Liver (tissue), 3 donors: ENCODE results near the gene NTHL1.

Experiments used
- EGR1 ChIP-seq, 2 donors: IDR thresholded peaks; 2 replicates each; pipeline ENCODE4 v1.6.1; 2016 to 2018; ENCODE audit warnings: antibody characterized with exemption in 2 of 2, low read depth in 2 of 2
- MAX ChIP-seq: IDR thresholded peaks from 2 replicates; pipeline ENCODE4 v1.6.1; 2016; ENCODE audit warnings: antibody characterized with exemption
- TAF1 ChIP-seq: conservative IDR thresholded peaks from 2 replicates; pipeline ENCODE4 v1.6.1; 2016; ENCODE audit warnings: antibody characterized with exemption, mild to moderate bottlenecking
- YY1 ChIP-seq: IDR thresholded peaks from 2 replicates; pipeline ENCODE4 v1.6.1; 2016; ENCODE audit warnings: antibody characterized with exemption, mild to moderate bottlenecking
- TF ChIP-seq, protein P1 (sequence below): fragments of 150-350 bp; IDR thresholded peaks from 2 replicates; pipeline ENCODE4 v1.5.1; 2017; ENCODE audit warnings: improper control_type of control experiment, low read depth, low read length; ENCODE audit not compliant: missing input control
- TF ChIP-seq, protein P2 (sequence below): IDR thresholded peaks from 2 replicates; pipeline ENCODE4 v1.6.1; 2016; ENCODE audit warnings: antibody characterized with exemption, mild to moderate bottlenecking
- TF ChIP-seq, protein P3 (sequence below): IDR thresholded peaks from 2 replicates; pipeline ENCODE4 v1.6.1; 2016; ENCODE audit warnings: antibody characterized with exemption
- donor health status: healthy.
- donor health status: healthy.

- TF ChIP-seq, protein P1, sequence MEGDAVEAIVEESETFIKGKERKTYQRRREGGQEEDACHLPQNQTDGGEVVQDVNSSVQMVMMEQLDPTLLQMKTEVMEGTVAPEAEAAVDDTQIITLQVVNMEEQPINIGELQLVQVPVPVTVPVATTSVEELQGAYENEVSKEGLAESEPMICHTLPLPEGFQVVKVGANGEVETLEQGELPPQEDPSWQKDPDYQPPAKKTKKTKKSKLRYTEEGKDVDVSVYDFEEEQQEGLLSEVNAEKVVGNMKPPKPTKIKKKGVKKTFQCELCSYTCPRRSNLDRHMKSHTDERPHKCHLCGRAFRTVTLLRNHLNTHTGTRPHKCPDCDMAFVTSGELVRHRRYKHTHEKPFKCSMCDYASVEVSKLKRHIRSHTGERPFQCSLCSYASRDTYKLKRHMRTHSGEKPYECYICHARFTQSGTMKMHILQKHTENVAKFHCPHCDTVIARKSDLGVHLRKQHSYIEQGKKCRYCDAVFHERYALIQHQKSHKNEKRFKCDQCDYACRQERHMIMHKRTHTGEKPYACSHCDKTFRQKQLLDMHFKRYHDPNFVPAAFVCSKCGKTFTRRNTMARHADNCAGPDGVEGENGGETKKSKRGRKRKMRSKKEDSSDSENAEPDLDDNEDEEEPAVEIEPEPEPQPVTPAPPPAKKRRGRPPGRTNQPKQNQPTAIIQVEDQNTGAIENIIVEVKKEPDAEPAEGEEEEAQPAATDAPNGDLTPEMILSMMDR = no peak
- no peak for TF ChIP-seq MAX
- TF ChIP-seq YY1 = no peak
- TF ChIP-seq, protein P2, sequence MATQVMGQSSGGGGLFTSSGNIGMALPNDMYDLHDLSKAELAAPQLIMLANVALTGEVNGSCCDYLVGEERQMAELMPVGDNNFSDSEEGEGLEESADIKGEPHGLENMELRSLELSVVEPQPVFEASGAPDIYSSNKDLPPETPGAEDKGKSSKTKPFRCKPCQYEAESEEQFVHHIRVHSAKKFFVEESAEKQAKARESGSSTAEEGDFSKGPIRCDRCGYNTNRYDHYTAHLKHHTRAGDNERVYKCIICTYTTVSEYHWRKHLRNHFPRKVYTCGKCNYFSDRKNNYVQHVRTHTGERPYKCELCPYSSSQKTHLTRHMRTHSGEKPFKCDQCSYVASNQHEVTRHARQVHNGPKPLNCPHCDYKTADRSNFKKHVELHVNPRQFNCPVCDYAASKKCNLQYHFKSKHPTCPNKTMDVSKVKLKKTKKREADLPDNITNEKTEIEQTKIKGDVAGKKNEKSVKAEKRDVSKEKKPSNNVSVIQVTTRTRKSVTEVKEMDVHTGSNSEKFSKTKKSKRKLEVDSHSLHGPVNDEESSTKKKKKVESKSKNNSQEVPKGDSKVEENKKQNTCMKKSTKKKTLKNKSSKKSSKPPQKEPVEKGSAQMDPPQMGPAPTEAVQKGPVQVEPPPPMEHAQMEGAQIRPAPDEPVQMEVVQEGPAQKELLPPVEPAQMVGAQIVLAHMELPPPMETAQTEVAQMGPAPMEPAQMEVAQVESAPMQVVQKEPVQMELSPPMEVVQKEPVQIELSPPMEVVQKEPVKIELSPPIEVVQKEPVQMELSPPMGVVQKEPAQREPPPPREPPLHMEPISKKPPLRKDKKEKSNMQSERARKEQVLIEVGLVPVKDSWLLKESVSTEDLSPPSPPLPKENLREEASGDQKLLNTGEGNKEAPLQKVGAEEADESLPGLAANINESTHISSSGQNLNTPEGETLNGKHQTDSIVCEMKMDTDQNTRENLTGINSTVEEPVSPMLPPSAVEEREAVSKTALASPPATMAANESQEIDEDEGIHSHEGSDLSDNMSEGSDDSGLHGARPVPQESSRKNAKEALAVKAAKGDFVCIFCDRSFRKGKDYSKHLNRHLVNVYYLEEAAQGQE = no peak
- no peak for TF ChIP-seq TAF1
- TF ChIP-seq, protein P3, sequence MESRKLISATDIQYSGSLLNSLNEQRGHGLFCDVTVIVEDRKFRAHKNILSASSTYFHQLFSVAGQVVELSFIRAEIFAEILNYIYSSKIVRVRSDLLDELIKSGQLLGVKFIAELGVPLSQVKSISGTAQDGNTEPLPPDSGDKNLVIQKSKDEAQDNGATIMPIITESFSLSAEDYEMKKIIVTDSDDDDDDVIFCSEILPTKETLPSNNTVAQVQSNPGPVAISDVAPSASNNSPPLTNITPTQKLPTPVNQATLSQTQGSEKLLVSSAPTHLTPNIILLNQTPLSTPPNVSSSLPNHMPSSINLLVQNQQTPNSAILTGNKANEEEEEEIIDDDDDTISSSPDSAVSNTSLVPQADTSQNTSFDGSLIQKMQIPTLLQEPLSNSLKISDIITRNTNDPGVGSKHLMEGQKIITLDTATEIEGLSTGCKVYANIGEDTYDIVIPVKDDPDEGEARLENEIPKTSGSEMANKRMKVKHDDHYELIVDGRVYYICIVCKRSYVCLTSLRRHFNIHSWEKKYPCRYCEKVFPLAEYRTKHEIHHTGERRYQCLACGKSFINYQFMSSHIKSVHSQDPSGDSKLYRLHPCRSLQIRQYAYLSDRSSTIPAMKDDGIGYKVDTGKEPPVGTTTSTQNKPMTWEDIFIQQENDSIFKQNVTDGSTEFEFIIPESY = no peak
- no peak for TF ChIP-seq EGR1 (IDR thresholded peaks at IDR 0.05; ENCODE audit: low read depth in 2 of 2)
These were observed 3.8 kb downstream of the NTHL1 start for GRCh38 chr16:2043667-2044451.
